Endothelial cell of umbilical vein (primary cell): Measurements from ENCODE around the gene VANGL1. TPM values are rescaled to one million over a fixed set of nuclear protein-coding genes. Genes with fewer than 3 reads are reported as not detected.

Experiments
- BruUV-seq: library from RNA; stranded (reverse); fragments of 400-500 nt; replicated peaks from 2 replicates; lab custom pipeline; 2021; lab: Mats Ljungman, UMichigan
- CTCF ChIA-PET: fragments of 300-600, 350-600 bp; sonication (Branson Sonifier 250); formaldehyde crosslinking; loops from one replicate; lab custom pipeline; 2021; ENCODE audit warnings: antibody characterized with exemption, inconsistent platforms; lab: Charles Lee
- POLR2A ChIA-PET: fragments of 300-600, 350-600 bp; sonication (Branson Sonifier 250); formaldehyde crosslinking; loops from one replicate; lab custom pipeline; 2021; ENCODE audit warnings: antibody characterized with exemption, inconsistent platforms; lab: Charles Lee
- DNase-seq: peaks from one replicate; pipeline ENCODE4 v3.0.0-alpha.2; 2011; ENCODE audit warnings: low read depth, low spot score
- FAIRE-seq: peaks from 2 replicates; lab custom pipeline; 2011; peaks lifted over from hg19 to GRCh38; lab: Jason Lieb, UNC
- H2AFZ ChIP-seq: 2 replicates; pipeline ENCODE4 v1.6.0; 2012; ENCODE audit warnings: low read depth, low read length, control low read depth, inconsistent platforms
- H3K27ac ChIP-seq: 2 replicates; pipeline ENCODE4 v1.5.1; 2011; ENCODE audit warnings: low read depth, mild to moderate bottlenecking, control low read depth, low read length, moderate library complexity; ENCODE audit not compliant: insufficient read depth
- H3K27me3 ChIP-seq, 2 experiments: 2 replicates each; pipeline versions ENCODE4 v1.6.0 to v1.6.1; 2011; ENCODE audit warnings: low read length in 2 of 2, mixed read lengths in 1 of 2; ENCODE audit not compliant: control insufficient read depth in 2 of 2, insufficient read depth in 2 of 2
- H3K36me3 ChIP-seq, 2 experiments: 2 replicates in 1 of 2; 3 replicates in 1 of 2; pipeline ENCODE4 v1.5.1; 2011; ENCODE audit warnings: low read length in 2 of 2, mild to moderate bottlenecking in 1 of 2, moderate library complexity in 1 of 2; ENCODE audit not compliant: control insufficient read depth in 2 of 2, insufficient read depth in 2 of 2; ENCODE audit errors: extremely low read depth in 1 of 2
- H3K4me1 ChIP-seq: 3 replicates; pipeline ENCODE4 v1.5.1; 2011; ENCODE audit warnings: mild to moderate bottlenecking, low read length; ENCODE audit not compliant: control insufficient read depth, insufficient read depth; ENCODE audit errors: extremely low read depth
- H3K4me2 ChIP-seq: 2 replicates; pipeline ENCODE4 v1.6.1; 2011; ENCODE audit warnings: low read length, control low read depth, mixed read lengths; ENCODE audit not compliant: insufficient read depth
- H3K4me3 ChIP-seq, 3 experiments: fragments of 200-600 bp in 1 of 3; sonication (generic), shearing (Covaris generic) in 1 of 3; replicated peaks in 1 of 3; 2 replicates each; pipeline ENCODE4 v1.5.1; 2011 to 2016; ENCODE audit warnings: control low read depth in 3 of 3, low read length in 3 of 3, mild to moderate bottlenecking in 2 of 3, inconsistent platforms in 1 of 3, low read depth in 1 of 3, moderate library complexity in 1 of 3; ENCODE audit not compliant: insufficient read depth in 1 of 3
- H3K79me2 ChIP-seq: 2 replicates; pipeline ENCODE4 v1.6.0; 2012; ENCODE audit warnings: low read length, inconsistent platforms; ENCODE audit not compliant: control insufficient read depth, insufficient read depth
- H3K9ac ChIP-seq: replicated peaks from 2 replicates; pipeline ENCODE3; 2011; ENCODE audit warnings: low read length, control low read depth; ENCODE audit not compliant: insufficient read depth; ENCODE audit errors: extremely low read depth
- H3K9me1 ChIP-seq: replicated peaks from 3 replicates; pipeline ENCODE4 v1.6.0; 2011; ENCODE audit warnings: mild to moderate bottlenecking, low read length; ENCODE audit not compliant: control insufficient read depth, insufficient read depth; ENCODE audit errors: extremely low read depth
- H3K9me3 ChIP-seq: replicated peaks from 2 replicates; pipeline ENCODE4 v1.5.1; 2012; ENCODE audit warnings: low read length, inconsistent platforms; ENCODE audit not compliant: control insufficient read depth, insufficient read depth
- H4K20me1 ChIP-seq: replicated peaks from 2 replicates; pipeline ENCODE3; 2011; ENCODE audit warnings: mild to moderate bottlenecking, low read length; ENCODE audit not compliant: control insufficient read depth, insufficient read depth; ENCODE audit errors: extremely low read depth
- CTCF ChIP-seq, 2 donors: IDR thresholded peaks; 1 replicate in 1 of 2; 2 replicates in 1 of 2; pipeline ENCODE4 v1.5.1; 2011; ENCODE audit warnings: low read length in 2 of 2, mild to moderate bottlenecking in 2 of 2, moderate library complexity in 2 of 2, control low read depth in 1 of 2, inconsistent platforms in 1 of 2, low read depth in 1 of 2; ENCODE audit not compliant: insufficient read depth in 1 of 2; ENCODE audit errors: extremely low read depth in 1 of 2
- EZH2 ChIP-seq: IDR thresholded peaks from 2 replicates; pipeline ENCODE4 v1.6.1; 2012; ENCODE audit warnings: borderline replicate concordance, low read depth, mild to moderate bottlenecking, moderate library complexity, low read length, inconsistent platforms; ENCODE audit not compliant: severe bottlenecking
- FOS ChIP-seq: IDR thresholded peaks from 2 replicates; pipeline ENCODE4 v1.6.1; 2011; ENCODE audit warnings: mild to moderate bottlenecking, low read length, moderate library complexity, borderline replicate concordance; ENCODE audit not compliant: insufficient read depth
- GATA2 ChIP-seq: IDR thresholded peaks from 2 replicates; pipeline ENCODE4 v1.7.0; 2011; ENCODE audit warnings: low read depth, mild to moderate bottlenecking, moderate library complexity, mixed read lengths, low read length; ENCODE audit not compliant: insufficient read length, insufficient read depth
- JUN ChIP-seq: IDR thresholded peaks from 2 replicates; pipeline ENCODE4 v1.6.1; 2011; ENCODE audit warnings: borderline replicate concordance, low read depth; ENCODE audit not compliant: insufficient read length, insufficient read depth
- MAX ChIP-seq: IDR thresholded peaks from 2 replicates; pipeline ENCODE4 v1.6.1; 2011; ENCODE audit not compliant: insufficient read depth, insufficient read length
- MYC ChIP-seq: IDR thresholded peaks from one replicate; pipeline ENCODE4 v1.6.1; 2011; ENCODE audit warnings: mild to moderate bottlenecking, low read depth, low read length
- POLR2A ChIP-seq: IDR thresholded peaks from 2 replicates; pipeline ENCODE4 v1.6.1; 2012; ENCODE audit warnings: low read depth, mild to moderate bottlenecking, control low read depth, low read length
- POLR2AphosphoS5 ChIP-seq: IDR thresholded peaks from 2 replicates; pipeline ENCODE4 v1.6.1; 2012; ENCODE audit warnings: low read depth, mild to moderate bottlenecking, control low read depth, low read length, moderate library complexity; ENCODE audit not compliant: insufficient read depth
- dilution Hi-C: fragments of 300-500 bp; cut with MboI; formaldehyde crosslinking; loops from one replicate; pipeline ENCODE4 v1.15.0; 2019; ENCODE audit warnings: low sequenced_read_pairs; ENCODE audit not compliant: extremely low pct_ligation_motif_present
- intact Hi-C: fragments of 100-400 bp; cut with micrococcal nuclease; formaldehyde crosslinking; loops from one replicate; pipeline ENCODE4 v1.10.0; 2022
- polyA plus RNA-seq, 4 experiments: library from polyadenylated mRNA; depleted of rRNA in 3 of 4; stranded (reverse) in 3 of 4; unstranded in 1 of 4; fragments of >200 nt; gene quantifications; 2 replicates each; pipeline versions ENCODE4 v1.2.1 to v1.2.3, GENCODE V29; 2011 to 2012; ENCODE audit warnings: missing spikeins in 1 of 4
- total RNA-seq: library from RNA; stranded (reverse); gene quantifications from 2 replicates; pipeline ENCODE4 v1.2.3, GENCODE V29; 2021

VANGL1 gene
- total and polyA plus RNA-seq, 2 donors (not counting 3 experiments of a cell fraction or from before 2014, with no cell fraction given), result 15.0 to 24.8 TPM

- H2AFZ ChIP-seq, result no peak overlapping the region
- TF ChIP-seq MAX, result no peak
- no peak for TF ChIP-seq POLR2A
- no peak for TF ChIP-seq EZH2
- no peak for TF ChIP-seq JUN
- TF ChIP-seq FOS, result no peak
- no peak for TF ChIP-seq GATA2
- no peak for TF ChIP-seq POLR2AphosphoS5
- no peak for TF ChIP-seq MYC
- TF ChIP-seq CTCF (IDR thresholded peaks at IDR 0.05; ENCODE audit: extremely low read depth in 1 of 2, insufficient read depth in 1 of 2, low read depth in 1 of 2, low read length in 2 of 2), result no peak
- H4K20me1 ChIP-seq, result no peaks in the 10 kb centered on the region
- no peak overlapping the region for H3K9ac ChIP-seq
- H3K79me2 ChIP-seq, result peaks cover 29% of the 10 kb centered on the region
- H3K36me3 ChIP-seq, result peaks cover 5% of the 10 kb centered on the region in 2 experiments
- no TSS peak for BruUV-seq
- no peak overlapping the region for H3K27ac ChIP-seq
- no peaks in the 10 kb centered on the region for H3K9me1 ChIP-seq
- no peaks in the 10 kb centered on the region for H3K9me3 ChIP-seq
- H3K27me3 ChIP-seq, result no peaks in the 10 kb centered on the region
- H3K4me2 ChIP-seq, result no peak overlapping the region
- peaks cover 15% of the 10 kb centered on the region for H3K4me1 ChIP-seq
- dilution Hi-C loops (no loop called here), intact Hi-C loops (no loop called here)
- H3K4me3 ChIP-seq, result no peak overlapping the region
- FAIRE-seq (no peak), DNase-seq (no peak)
- CTCF ChIA-PET, result interaction anchor here (1.0 to 1.2 kb wide), 2 partner anchors 14 to 48 kb away, joined by 3 to 4 read pairs; no protein-coding TSS in a partner anchor
- POLR2A ChIA-PET, result no interaction called here
These were observed 14.8 kb downstream of the VANGL1 start for GRCh38 chr1:115656461-115657077.
